MM.1S (cell line): ENCODE data around the gene EML1.

Source experiments
- DNase-seq: peaks from one replicate; pipeline ENCODE4 v3.0.0-alpha.2; 2015
- H2AFZ ChIP-seq: fragments of 300-600 bp; sonication (generic); 2 replicates; pipeline ENCODE4 v1.6.0; 2016; ENCODE audit warnings: antibody characterized with exemption, low read length
- H3F3A ChIP-seq: fragments of 300-600 bp; sonication (generic); 2 replicates; pipeline ENCODE4 v1.6.1; 2016; ENCODE audit warnings: mild to moderate bottlenecking, antibody characterized with exemption, low read length, moderate library complexity, mixed read lengths; ENCODE audit not compliant: insufficient read depth
- H3K27ac ChIP-seq: fragments of 300-600 bp; sonication (generic); 2 replicates; pipeline ENCODE4 v1.5.1; 2016; ENCODE audit warnings: mild to moderate bottlenecking, low read length
- H3K27me3 ChIP-seq: fragments of 300-600 bp; sonication (generic); replicated peaks from 2 replicates; pipeline ENCODE4 v1.6.0; 2016; ENCODE audit warnings: low read length; ENCODE audit not compliant: insufficient read depth
- H3K36me3 ChIP-seq: fragments of 300-600 bp; sonication (generic); replicated peaks from 2 replicates; pipeline ENCODE4 v1.6.1; 2016; ENCODE audit warnings: mild to moderate bottlenecking, low read length, mixed read lengths; ENCODE audit not compliant: insufficient read depth
- H3K4me1 ChIP-seq: fragments of 300-600 bp; sonication (generic); 2 replicates; pipeline ENCODE4 v1.6.1; 2016; ENCODE audit warnings: low read length, mixed read lengths
- H3K4me2 ChIP-seq: fragments of 300-600 bp; sonication (generic); 2 replicates; pipeline ENCODE4 v1.6.0; 2016; ENCODE audit warnings: low read depth, low read length
- H3K4me3 ChIP-seq: fragments of 300-600 bp; sonication (generic); 2 replicates; pipeline ENCODE4 v1.5.1; 2016; ENCODE audit warnings: low read length, mixed read lengths
- H3K79me2 ChIP-seq: fragments of 300-600 bp; sonication (generic); 2 replicates; pipeline ENCODE4 v1.6.1; 2016; ENCODE audit warnings: mixed run types, low read length, mixed read lengths
- H3K9ac ChIP-seq: fragments of 300-600 bp; sonication (generic); 2 replicates; pipeline ENCODE4 v1.6.1; 2016; ENCODE audit warnings: low read length, mixed read lengths
- H3K9me2 ChIP-seq: fragments of 300-600 bp; sonication (generic); replicated peaks from 2 replicates; pipeline ENCODE4 v1.6.1; 2016; ENCODE audit warnings: mild to moderate bottlenecking, low read length, mixed read lengths; ENCODE audit not compliant: insufficient read depth
- H3K9me3 ChIP-seq: fragments of 300-600 bp; sonication (generic); replicated peaks from 2 replicates; pipeline ENCODE4 v1.6.1; 2016; ENCODE audit warnings: mild to moderate bottlenecking, low read length, mixed read lengths; ENCODE audit not compliant: insufficient read depth
- H4K20me1 ChIP-seq: fragments of 300-600 bp; sonication (generic); 2 replicates; pipeline ENCODE4 v1.6.1; 2016; ENCODE audit warnings: mild to moderate bottlenecking, low read length, moderate library complexity, mixed read lengths; ENCODE audit not compliant: insufficient read depth
- CTCF ChIP-seq: fragments of 300-600 bp; sonication (generic); IDR thresholded peaks from 2 replicates; pipeline ENCODE4 v1.5.1; 2016; ENCODE audit warnings: antibody characterized with exemption, low read length, mixed read lengths
- EZH2 ChIP-seq: fragments of 300-600 bp; sonication (generic); optimal IDR thresholded peaks from 2 replicates; pipeline ENCODE3; 2017; ENCODE audit warnings: low read depth, mild to moderate bottlenecking, antibody characterized with exemption, low read length, mixed read lengths
- EZH2phosphoT487 ChIP-seq: fragments of 300-600 bp; sonication (generic); IDR thresholded peaks from 2 replicates; pipeline ENCODE4 v1.6.1; 2018; ENCODE audit warnings: antibody characterized with exemption, low read length

Gene EML1

GRCh38 chr14:99862136-99862535 lies 68.9 kb downstream of the EML1 start:
- no peak overlapping the region for H3K27ac ChIP-seq
- H2AFZ ChIP-seq, result no peak overlapping the region
- no peaks in the 10 kb centered on the region for H3K9me2 ChIP-seq
- H3K9me3 ChIP-seq, result no peaks in the 10 kb centered on the region
- no peaks in the 10 kb centered on the region for H3K36me3 ChIP-seq
- H3K9ac ChIP-seq, result no peak overlapping the region
- H3K4me3 ChIP-seq, result no peak overlapping the region
- peaks cover 5% of the 10 kb centered on the region; the same call in 1 of the 2 replicates for H3K4me1 ChIP-seq
- H3K27me3 ChIP-seq, result no peaks in the 10 kb centered on the region
- TF ChIP-seq CTCF, result no peak
- no peak overlapping the region for H3K4me2 ChIP-seq
- no peaks in the 10 kb centered on the region for H3K79me2 ChIP-seq
- DNase-seq, result no peak
- H4K20me1 ChIP-seq, result no peaks in the 10 kb centered on the region
- no peaks in the 10 kb centered on the region for H3F3A ChIP-seq

DNA sequence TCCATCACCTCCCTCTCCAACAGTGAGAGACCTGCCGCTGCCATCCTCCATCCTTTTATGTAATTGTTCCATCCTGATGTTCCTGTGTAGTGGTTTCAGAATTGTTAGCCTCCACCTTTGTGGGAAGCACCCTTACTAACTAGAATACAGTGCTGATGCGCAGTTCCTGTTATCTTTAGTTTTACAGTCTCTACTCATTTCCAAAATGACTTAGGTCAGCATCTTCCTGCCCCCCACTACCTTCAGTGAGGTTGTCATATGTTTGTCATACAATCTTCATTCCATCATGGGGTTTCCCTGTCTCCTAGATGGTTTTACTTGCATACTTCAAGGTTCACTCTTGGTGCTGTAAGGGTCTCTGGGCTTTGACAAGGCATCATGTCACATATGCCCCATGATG lies 69.8 kb downstream of the EML1 start:
- Histone ChIP-seq H3K4me2 (no peak overlapping the region), H3K27ac (no peak overlapping the region), H3K9me3 (no peaks in the 10 kb centered on the region), H2AFZ (no peak overlapping the region), H4K20me1 (no peaks in the 10 kb centered on the region), H3K9me2 (no peaks in the 10 kb centered on the region), H3K4me3 (no peak overlapping the region), H3K36me3 (no peaks in the 10 kb centered on the region), H3K9ac (no peak overlapping the region), H3K4me1 (peaks cover 5% of the 10 kb centered on the region; the same call in 1 of the 2 replicates), H3K27me3 (no peaks in the 10 kb centered on the region), H3K79me2 (no peaks in the 10 kb centered on the region), H3F3A (no peaks in the 10 kb centered on the region)
- no peak for DNase-seq
- no peak for TF ChIP-seq CTCF

DNA sequence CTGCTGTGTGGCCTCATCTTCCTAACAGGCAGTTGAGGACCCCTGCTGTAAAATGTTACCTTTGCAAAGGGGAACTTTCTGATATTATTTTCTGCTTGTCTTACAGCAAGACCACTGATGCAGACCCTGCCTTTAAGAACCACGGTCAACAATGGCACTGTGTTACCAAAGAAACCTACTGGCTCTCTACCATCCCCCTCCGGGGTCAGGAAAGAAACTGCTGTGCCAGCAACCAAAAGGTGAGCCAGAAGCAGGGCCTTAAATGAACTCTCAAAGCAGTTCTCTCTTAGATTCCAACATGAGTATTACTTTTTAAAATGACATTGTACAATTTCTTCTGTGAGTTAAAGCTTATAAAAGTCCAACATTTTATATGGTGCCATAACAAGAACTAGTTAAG lies 72.2 kb downstream of the EML1 start:
- TF ChIP-seq EZH2phosphoT487, result no peak
- no peak for TF ChIP-seq CTCF
- no peak for TF ChIP-seq EZH2
- no peak overlapping the region for H3K4me2 ChIP-seq
- no peak overlapping the region for H3K27ac ChIP-seq
- H3K4me3 ChIP-seq, result no peak overlapping the region
- peaks cover 5% of the 10 kb centered on the region; the same call in 1 of the 2 replicates for H3K4me1 ChIP-seq
- no peaks in the 10 kb centered on the region for H3K9me2 ChIP-seq
- no peaks in the 10 kb centered on the region for H3K79me2 ChIP-seq
- no peaks in the 10 kb centered on the region for H4K20me1 ChIP-seq
- no peak overlapping the region for H3K9ac ChIP-seq
- no peak overlapping the region for H2AFZ ChIP-seq
- H3K9me3 ChIP-seq, result no peaks in the 10 kb centered on the region
- no peaks in the 10 kb centered on the region for H3F3A ChIP-seq
- no peaks in the 10 kb centered on the region for H3K27me3 ChIP-seq
- no peaks in the 10 kb centered on the region for H3K36me3 ChIP-seq
- peak; percentile 31 for DNase-seq

GRCh38 chr14:99870617-99871016 lies 77.4 kb downstream of the EML1 start:
- Histone ChIP-seq H4K20me1 (no peaks in the 10 kb centered on the region), H3K4me2 (no peak overlapping the region), H2AFZ (no peak overlapping the region)

More at GRCh38 chr14:99870617-99871016, 77.4 kb downstream of the EML1 start:
- 0 out of 2 replicates have a peak, but pooled peaks cover under 1% of the 10 kb centered on the region for H3K4me1 ChIP-seq
- DNase-seq, result no peak
- H3F3A ChIP-seq, result no peaks in the 10 kb centered on the region
- H3K27ac ChIP-seq, result no peak overlapping the region
- no peaks in the 10 kb centered on the region for H3K36me3 ChIP-seq
- TF ChIP-seq CTCF (no peak), EZH2phosphoT487 (no peak), EZH2 (no peak)
- H3K79me2 ChIP-seq, result no peaks in the 10 kb centered on the region
- no peak overlapping the region for H3K9ac ChIP-seq
- H3K27me3 ChIP-seq, result no peaks in the 10 kb centered on the region
- H3K4me3 ChIP-seq, result no peak overlapping the region
- H3K9me2 ChIP-seq, result no peaks in the 10 kb centered on the region
- no peaks in the 10 kb centered on the region for H3K9me3 ChIP-seq
